Peyer's patch (tissue), 4 donors: Measurements from ENCODE around the gene PTPN22. TPM values are rescaled to one million over a fixed set of nuclear protein-coding genes. Genes with fewer than 3 reads are reported as not detected.

Experiments used
- DNase-seq, 3 donors: peaks; one replicate each; pipeline ENCODE4 v3.0.0-alpha.2; 2017 to 2019
- H3K27ac ChIP-seq, 4 donors: fragments of 200-600 bp; sonication (generic); one replicate each; pipeline ENCODE4 v1.5.1; 2016 to 2019
- H3K27me3 ChIP-seq, 2 donors: fragments of 200-600 bp; sonication (generic); one replicate each; pipeline ENCODE4 v1.5.1; 2019
- H3K36me3 ChIP-seq, 3 donors: fragments of 200-600 bp; sonication (generic); one replicate each; pipeline ENCODE4 v1.5.1; 2016 to 2019
- H3K4me1 ChIP-seq, 4 donors: fragments of 200-600 bp; sonication (generic); one replicate each; pipeline ENCODE4 v1.5.1; 2016 to 2019
- H3K4me3 ChIP-seq, 4 donors: fragments of 200-600 bp; sonication (generic); 1 replicate in 3 of 4; 2 replicates in 1 of 4; pipeline ENCODE4 v1.5.1; 2016 to 2019; ENCODE audit warnings: mild to moderate bottlenecking in 1 of 4
- H3K9me3 ChIP-seq, 4 donors: fragments of 200-600 bp; sonication (generic); one replicate each; pipeline ENCODE4 v1.5.1; 2016 to 2019; ENCODE audit warnings: mild to moderate bottlenecking in 1 of 4
- CTCF ChIP-seq, 6 experiments: fragments of 450-650 bp in 4 of 6; fragments of 200-600 bp in 2 of 6; sonication (generic) in 1 of 6; IDR thresholded peaks; one replicate each; pipeline ENCODE4 v1.5.1; 2017 to 2019; ENCODE audit warnings: antibody characterized with exemption in 6 of 6, mild to moderate bottlenecking in 3 of 6, moderate library complexity in 1 of 6
- POLR2A ChIP-seq, 2 donors: fragments of 450-650 bp; IDR thresholded peaks; one replicate each; pipeline ENCODE4 v1.5.1; 2017; ENCODE audit warnings: antibody characterized with exemption in 2 of 2, mild to moderate bottlenecking in 2 of 2, moderate library complexity in 2 of 2
- total RNA-seq, 4 donors: library from RNA; depleted of rRNA; stranded (reverse); fragments of >200 nt; gene quantifications; one replicate each; pipeline ENCODE4 v1.1.0, GENCODE V29; 2016

Gene PTPN22
- total RNA-seq, 4 donors from 2014 or later = 11.4 to 16.9 (median 13.2) TPM

GRCh38 chr1:113860891-113861290, 10.6 kb downstream of the PTPN22 start:
- TF ChIP-seq CTCF (IDR thresholded peaks at IDR 0.05) = no peak
- TF ChIP-seq POLR2A (IDR thresholded peaks at IDR 0.05) = no peak
- no peak overlapping the region for H3K4me3 ChIP-seq
- H3K4me1 ChIP-seq = peaks cover 0 to 5% (median 0%) of the 10 kb centered on the region in 4 donors
- no peaks in the 10 kb centered on the region for H3K27me3 ChIP-seq
- H3K36me3 ChIP-seq = peaks cover 0 to 21% (median 0%) of the 10 kb centered on the region in 3 donors
- no peaks in the 10 kb centered on the region for H3K9me3 ChIP-seq
- DNase-seq = no peak
- H3K27ac ChIP-seq = peak overlapping the region in 1 of 4 donors; percentile 69

GRCh38 chr1:113859478-113860175, 11.9 kb downstream of the PTPN22 start:
- peaks cover 0 to 5% (median 0%) of the 10 kb centered on the region in 4 donors for H3K4me1 ChIP-seq
- no peak for DNase-seq
- H3K27me3 ChIP-seq = no peaks in the 10 kb centered on the region
- H3K4me3 ChIP-seq = no peak overlapping the region
- H3K27ac ChIP-seq = peak overlapping the region in 1 of 4 donors; percentile 69
- peaks cover 0 to 31% (median 0%) of the 10 kb centered on the region in 3 donors for H3K36me3 ChIP-seq
- H3K9me3 ChIP-seq = no peaks in the 10 kb centered on the region
- TF ChIP-seq POLR2A (IDR thresholded peaks at IDR 0.05) (no peak), CTCF (IDR thresholded peaks at IDR 0.05) (no peak)

GRCh38 chr1:113858982-113859381, 12.5 kb downstream of the PTPN22 start:
- H3K27ac ChIP-seq = peak overlapping the region in 1 of 4 donors; percentile 69
- no peaks in the 10 kb centered on the region for H3K9me3 ChIP-seq
- no peak overlapping the region for H3K4me3 ChIP-seq
- DNase-seq = no peak
- peaks cover 0 to 31% (median 0%) of the 10 kb centered on the region in 3 donors for H3K36me3 ChIP-seq
- H3K4me1 ChIP-seq = peaks cover 0 to 5% (median 0%) of the 10 kb centered on the region in 4 donors
- TF ChIP-seq POLR2A (IDR thresholded peaks at IDR 0.05) = no peak
- no peaks in the 10 kb centered on the region for H3K27me3 ChIP-seq

- TF ChIP-seq POLR2A (IDR thresholded peaks at IDR 0.05) = no peak
- no peak for TF ChIP-seq CTCF (IDR thresholded peaks at IDR 0.05)
- Histone ChIP-seq H3K4me1 (peaks cover 0 to 5% (median 0%) of the 10 kb centered on the region in 4 donors), H3K27ac (peak overlapping the region in 1 of 4 donors; percentile 69), H3K4me3 (no peak overlapping the region), H3K9me3 (no peaks in the 10 kb centered on the region), H3K27me3 (no peaks in the 10 kb centered on the region), H3K36me3 (peaks cover 0 to 31% (median 0%) of the 10 kb centered on the region in 3 donors)
- DNase-seq = no peak
These were observed 13.1 kb downstream of the PTPN22 start for GRCh38 chr1:113858418-113858817.

- DNase-seq = no peak
- Histone ChIP-seq H3K27me3 (no peaks in the 10 kb centered on the region), H3K36me3 (peaks cover 0 to 31% (median 0%) of the 10 kb centered on the region in 3 donors), H3K4me1 (peaks cover 0 to 5% (median 0%) of the 10 kb centered on the region in 4 donors), H3K9me3 (no peaks in the 10 kb centered on the region), H3K27ac (peak overlapping the region in 1 of 4 donors; percentile 69), H3K4me3 (no peak overlapping the region)
- TF ChIP-seq CTCF (IDR thresholded peaks at IDR 0.05) (no peak), POLR2A (IDR thresholded peaks at IDR 0.05) (no peak)
These were observed 13.7 kb downstream of the PTPN22 start for GRCh38 chr1:113857776-113858175.

GRCh38 chr1:113856401-113856790, 15.1 kb downstream of the PTPN22 start:
- H3K4me3 ChIP-seq = no peak overlapping the region
- H3K4me1 ChIP-seq = peaks cover 0 to 5% (median 0%) of the 10 kb centered on the region in 4 donors
- no peaks in the 10 kb centered on the region for H3K9me3 ChIP-seq
- TF ChIP-seq CTCF (IDR thresholded peaks at IDR 0.05) (no peak), POLR2A (IDR thresholded peaks at IDR 0.05) (no peak)
- DNase-seq = no peak
- no peak overlapping the region for H3K27ac ChIP-seq
- no peaks in the 10 kb centered on the region for H3K27me3 ChIP-seq
- H3K36me3 ChIP-seq = peaks cover 0 to 38% (median 0%) of the 10 kb centered on the region in 3 donors
